ENCODE results near the gene TRPV5.

The TRPV5 gene

GRCh38 chr7:142870147-142870559 is 63.4 kb downstream of the TRPV5 start:
- TF ChIP-seq CTCF (IDR thresholded peaks at IDR 0.05; ENCODE audit: unreplicated experiment in 3 of 3): no peak
- Mint-ChIP-seq H3K27ac (no peak overlapping the region), H3K9me3 (no peaks in the 10 kb centered on the region), H3K27me3 (ENCODE audit: low read depth) (peaks cover under 1% of the 10 kb centered on the region), H3K4me3 (no peak overlapping the region), H3K36me3 (ENCODE audit: low read depth) (peaks cover 19% of the 10 kb centered on the region), H3K4me1 (no peaks in the 10 kb centered on the region)

GRCh38 chr7:142869434-142869833 is 64.1 kb downstream of the TRPV5 start:
- H3K4me3 Mint-ChIP-seq: no peak overlapping the region
- peaks cover 22% of the 10 kb centered on the region for H3K36me3 Mint-ChIP-seq (ENCODE audit: low read depth)
- H3K9me3 Mint-ChIP-seq: no peaks in the 10 kb centered on the region
- peaks cover 6% of the 10 kb centered on the region for H3K27me3 Mint-ChIP-seq (ENCODE audit: low read depth)
- no peak for TF ChIP-seq CTCF (IDR thresholded peaks at IDR 0.05; ENCODE audit: unreplicated experiment in 3 of 3)
- no peak overlapping the region for H3K27ac Mint-ChIP-seq
- no peaks in the 10 kb centered on the region for H3K4me1 Mint-ChIP-seq

- Mint-ChIP-seq H3K4me3 (no peak overlapping the region), H3K27ac (no peak overlapping the region), H3K4me1 (no peaks in the 10 kb centered on the region), H3K27me3 (ENCODE audit: low read depth) (peaks cover 9% of the 10 kb centered on the region), H3K36me3 (ENCODE audit: low read depth) (peaks cover 21% of the 10 kb centered on the region), H3K9me3 (no peaks in the 10 kb centered on the region)
- no peak for TF ChIP-seq CTCF (IDR thresholded peaks at IDR 0.05; ENCODE audit: unreplicated experiment in 3 of 3)
These were observed 64.5 kb downstream of the TRPV5 start for GRCh38 chr7:142868986-142869415.

- H3K36me3 Mint-ChIP-seq (ENCODE audit: low read depth): peaks cover 18% of the 10 kb centered on the region
- no peaks in the 10 kb centered on the region for H3K4me1 Mint-ChIP-seq
- H3K9me3 Mint-ChIP-seq: no peaks in the 10 kb centered on the region
- TF ChIP-seq CTCF (IDR thresholded peaks at IDR 0.05; ENCODE audit: unreplicated experiment in 3 of 3): no peak
- H3K27me3 Mint-ChIP-seq (ENCODE audit: low read depth): peaks cover 9% of the 10 kb centered on the region
- no peak overlapping the region for H3K27ac Mint-ChIP-seq
- H3K4me3 Mint-ChIP-seq: no peak overlapping the region
These were observed 65.2 kb downstream of the TRPV5 start for GRCh38 chr7:142868188-142868985.

- no peaks in the 10 kb centered on the region for H3K4me1 Mint-ChIP-seq
- H3K36me3 Mint-ChIP-seq (ENCODE audit: low read depth): peaks cover 18% of the 10 kb centered on the region
- no peaks in the 10 kb centered on the region for H3K9me3 Mint-ChIP-seq
- no peak for TF ChIP-seq CTCF (IDR thresholded peaks at IDR 0.05; ENCODE audit: unreplicated experiment in 3 of 3)
- no peak overlapping the region for H3K27ac Mint-ChIP-seq
- no peak overlapping the region for H3K4me3 Mint-ChIP-seq
- H3K27me3 Mint-ChIP-seq (ENCODE audit: low read depth): peaks cover 9% of the 10 kb centered on the region
These were observed 66.0 kb downstream of the TRPV5 start for GRCh38 chr7:142867398-142868187.

Data from nephron (organoid).